HEK293 (cell line): ENCODE data around the gene SLC9A9.

Source experiments
- CTCF ChIA-PET: fragments of 350-600 bp; formaldehyde crosslinking; extraction: SDS; loops from one replicate; lab custom pipeline; 2021; ENCODE audit warnings: antibody characterized with exemption; lab: Yijun Ruan, JAX
- POLR2A ChIA-PET: fragments of 300-600 bp; formaldehyde crosslinking; extraction: SDS; loops from one replicate; lab custom pipeline; 2020; ENCODE audit warnings: antibody characterized with exemption, inconsistent platforms; lab: Yijun Ruan, JAX
- H3K27ac ChIP-seq: fragments of 200-500 bp; sonication (Bioruptor generic); 2 replicates; pipeline ENCODE4 v1.5.1; 2014; ENCODE audit warnings: low read depth, low read length, control low read depth, inconsistent platforms; ENCODE audit errors: extremely low read depth
- H3K36me3 ChIP-seq, 2 experiments: fragments of 200-500 bp in 1 of 2; sonication (Bioruptor generic) in 1 of 2; 1 replicate in 1 of 2; 2 replicates in 1 of 2; pipeline ENCODE4 v1.5.1; 2014 to 2017; ENCODE audit warnings: inconsistent platforms in 2 of 2, low read length in 2 of 2; ENCODE audit not compliant: control insufficient read depth in 2 of 2, insufficient read depth in 1 of 2
- H3K4me1 ChIP-seq: fragments of 200-500 bp; sonication (Bioruptor generic); 2 replicates; pipeline ENCODE4 v1.5.1; 2014; ENCODE audit warnings: mild to moderate bottlenecking, low read length, inconsistent platforms; ENCODE audit not compliant: control insufficient read depth, insufficient read depth
- H3K4me3 ChIP-seq: 2 replicates; pipeline ENCODE4 v1.5.1; 2011; ENCODE audit warnings: low read depth, mild to moderate bottlenecking, control low read depth, low read length, moderate library complexity
- H3K9me3 ChIP-seq: fragments of 200-500 bp; sonication (Bioruptor generic); 2 replicates; pipeline ENCODE4 v1.5.1; 2014; ENCODE audit warnings: low read depth, low read length, inconsistent platforms; ENCODE audit not compliant: control insufficient read depth, insufficient read depth
- AEBP2 ChIP-seq: fragments of 450-650 bp; formaldehyde crosslinking; IDR thresholded peaks from 2 replicates; pipeline ENCODE4 v1.5.1; 2016; ENCODE audit warnings: missing biosample characterization, missing genetic modification characterization, borderline replicate concordance
- ATF2 ChIP-seq: fragments of 450-650 bp; formaldehyde crosslinking; IDR thresholded peaks from 2 replicates; pipeline ENCODE4 v1.5.1; 2016; ENCODE audit warnings: missing biosample characterization, missing genetic modification characterization, low read depth
- KLF17 ChIP-seq: fragments of 450-650 bp; formaldehyde crosslinking; IDR thresholded peaks from 2 replicates; pipeline ENCODE4 v1.5.1; 2016; ENCODE audit warnings: missing biosample characterization, missing genetic modification characterization
- MYNN ChIP-seq: fragments of 450-650 bp; formaldehyde crosslinking; IDR thresholded peaks from 2 replicates; pipeline ENCODE4 v1.5.1; 2016; ENCODE audit warnings: missing biosample characterization, missing genetic modification characterization, borderline replicate concordance
- MZF1 ChIP-seq: fragments of 450-650 bp; formaldehyde crosslinking; IDR thresholded peaks from 2 replicates; pipeline ENCODE4 v1.5.1; 2017; ENCODE audit warnings: missing biosample characterization, missing genetic modification characterization, borderline replicate concordance
- PRDM6 ChIP-seq: fragments of 450-650 bp; formaldehyde crosslinking; IDR thresholded peaks from 2 replicates; pipeline ENCODE4 v1.5.1; 2017; ENCODE audit warnings: missing biosample characterization, missing genetic modification characterization
- SCRT1 ChIP-seq: fragments of 450-650 bp; formaldehyde crosslinking; IDR thresholded peaks from 2 replicates; pipeline ENCODE4 v1.5.1; 2016; ENCODE audit warnings: missing biosample characterization, missing genetic modification characterization, borderline replicate concordance
- SP2 ChIP-seq: fragments of 450-650 bp; formaldehyde crosslinking; IDR thresholded peaks from 2 replicates; pipeline ENCODE4 v1.5.1; 2016; ENCODE audit warnings: missing biosample characterization, missing genetic modification characterization
- SP7 ChIP-seq: fragments of 450-650 bp; formaldehyde crosslinking; IDR thresholded peaks from 2 replicates; pipeline ENCODE4 v1.5.1; 2016; ENCODE audit warnings: missing biosample characterization, missing genetic modification characterization
- YY1 ChIP-seq: fragments of 450-650 bp; formaldehyde crosslinking; IDR thresholded peaks from 2 replicates; pipeline ENCODE4 v1.5.1; 2018; ENCODE audit warnings: missing biosample characterization, missing genetic modification characterization
- ZBTB7A ChIP-seq: fragments of 450-650 bp; formaldehyde crosslinking; IDR thresholded peaks from 2 replicates; pipeline ENCODE4 v1.5.1; 2016; ENCODE audit warnings: low read depth, missing biosample characterization, missing genetic modification characterization
- ZNF114 ChIP-seq: fragments of 450-650 bp; formaldehyde crosslinking; IDR thresholded peaks from 2 replicates; pipeline ENCODE4 v1.5.0; 2017; ENCODE audit warnings: missing biosample characterization, missing genetic modification characterization
- ZNF221 ChIP-seq: fragments of 450-650 bp; formaldehyde crosslinking; IDR thresholded peaks from 2 replicates; pipeline ENCODE4 v1.5.1; 2017; ENCODE audit warnings: missing biosample characterization, missing genetic modification characterization, borderline replicate concordance
- ZNF23 ChIP-seq: fragments of 450-650 bp; formaldehyde crosslinking; IDR thresholded peaks from 2 replicates; pipeline ENCODE4 v1.5.1; 2016; ENCODE audit warnings: missing biosample characterization, missing genetic modification characterization, borderline replicate concordance
- ZNF366 ChIP-seq: fragments of 450-650 bp; formaldehyde crosslinking; conservative IDR thresholded peaks from 2 replicates; pipeline ENCODE4 v1.5.1; 2016; ENCODE audit warnings: missing biosample characterization, missing genetic modification characterization
- ZNF37A ChIP-seq: fragments of 450-650 bp; IDR thresholded peaks from 2 replicates; pipeline ENCODE4 v1.5.1; 2018; ENCODE audit warnings: missing biosample characterization, missing genetic modification characterization
- ZNF404 ChIP-seq: fragments of 450-650 bp; formaldehyde crosslinking; IDR thresholded peaks from 2 replicates; pipeline ENCODE4 v1.5.1; 2017; ENCODE audit warnings: missing biosample characterization, missing genetic modification characterization
- ZNF473 ChIP-seq: fragments of 450-650 bp; formaldehyde crosslinking; IDR thresholded peaks from 2 replicates; pipeline ENCODE4 v1.5.1; 2017; ENCODE audit warnings: missing biosample characterization, missing genetic modification characterization
- ZNF514 ChIP-seq: fragments of 450-650 bp; formaldehyde crosslinking; IDR thresholded peaks from 2 replicates; pipeline ENCODE4 v1.5.1; 2016; ENCODE audit warnings: missing biosample characterization, missing genetic modification characterization
- ZNF530 ChIP-seq: fragments of 450-650 bp; formaldehyde crosslinking; IDR thresholded peaks from 2 replicates; pipeline ENCODE4 v1.5.1; 2016; ENCODE audit warnings: low read depth, missing biosample characterization, missing genetic modification characterization
- ZNF555 ChIP-seq: fragments of 450-650 bp; formaldehyde crosslinking; conservative IDR thresholded peaks from 2 replicates; pipeline ENCODE4 v1.5.1; 2017; ENCODE audit warnings: missing biosample characterization, mild to moderate bottlenecking, missing genetic modification characterization, inconsistent platforms
- ZNF561 ChIP-seq: fragments of 450-650 bp; IDR thresholded peaks from 2 replicates; pipeline ENCODE4 v1.5.1; 2018; ENCODE audit warnings: missing biosample characterization, missing genetic modification characterization, borderline replicate concordance
- ZNF571 ChIP-seq: fragments of 450-650 bp; formaldehyde crosslinking; IDR thresholded peaks from 2 replicates; pipeline ENCODE4 v1.5.0; 2017; ENCODE audit warnings: missing biosample characterization, missing genetic modification characterization
- ZNF585B ChIP-seq: fragments of 450-650 bp; formaldehyde crosslinking; IDR thresholded peaks from 2 replicates; pipeline ENCODE4 v1.5.1; 2016; ENCODE audit warnings: missing biosample characterization, missing genetic modification characterization
- ZNF610 ChIP-seq: fragments of 450-650 bp; formaldehyde crosslinking; IDR thresholded peaks from 2 replicates; pipeline ENCODE4 v1.5.1; 2016; ENCODE audit warnings: missing biosample characterization, missing genetic modification characterization, borderline replicate concordance
- ZNF623 ChIP-seq: fragments of 450-650 bp; formaldehyde crosslinking; IDR thresholded peaks from 2 replicates; pipeline ENCODE4 v1.5.1; 2016; ENCODE audit warnings: missing biosample characterization, missing genetic modification characterization
- ZNF660 ChIP-seq: fragments of 450-650 bp; IDR thresholded peaks from 2 replicates; pipeline ENCODE4 v1.5.1; 2018; ENCODE audit warnings: missing biosample characterization, mild to moderate bottlenecking, missing genetic modification characterization
- ZNF701 ChIP-seq: fragments of 450-650 bp; formaldehyde crosslinking; IDR thresholded peaks from 2 replicates; pipeline ENCODE4 v1.5.1; 2016; ENCODE audit warnings: missing biosample characterization, missing genetic modification characterization
- ZNF704 ChIP-seq: fragments of 450-650 bp; formaldehyde crosslinking; IDR thresholded peaks from 2 replicates; pipeline ENCODE4 v1.5.1; 2016; ENCODE audit warnings: missing biosample characterization, missing genetic modification characterization
- ZNF791 ChIP-seq: fragments of 450-650 bp; formaldehyde crosslinking; IDR thresholded peaks from 2 replicates; pipeline ENCODE4 v1.5.1; 2016; ENCODE audit warnings: missing biosample characterization, missing genetic modification characterization

SLC9A9 gene

GRCh38 chr3:143266927-143267326 is 581.3 kb downstream of the SLC9A9 start:
- no peaks in the 10 kb centered on the region for H3K36me3 ChIP-seq
- POLR2A ChIA-PET: no interaction called here
- H3K9me3 ChIP-seq: no peaks in the 10 kb centered on the region
- no peak overlapping the region for H3K27ac ChIP-seq
- no peak overlapping the region for H3K4me3 ChIP-seq
- no peaks in the 10 kb centered on the region for H3K4me1 ChIP-seq
- TF ChIP-seq SP2 (tag by site-specific recombination) (no peak), YY1 (no peak), ZNF660 (tag by site-specific recombination) (no peak), ZNF623 (tag by site-specific recombination) (no peak), ZNF221 (no peak), ZNF704 (tag by site-specific recombination) (no peak), ZNF561 (tag by site-specific recombination) (no peak), PRDM6 (tag by site-specific recombination) (no peak), ZNF114 (tag by site-specific recombination) (no peak), ZNF791 (tag by site-specific recombination) (no peak), ZNF37A (tag by site-specific recombination) (no peak), ZNF366 (tag by site-specific recombination) (no peak), ZNF701 (tag by site-specific recombination) (no peak), ZNF555 (no peak), ZNF23 (tag by site-specific recombination) (no peak), ZNF473 (no peak)
- CTCF ChIA-PET: interaction anchor here (0.7 kb wide), 1 partner anchor 881 kb away, joined by 3 read pairs; no protein-coding TSS in a partner anchor

GRCh38 chr3:143266511-143266910 is 581.8 kb downstream of the SLC9A9 start:
- Histone ChIP-seq H3K9me3 (no peaks in the 10 kb centered on the region), H3K4me3 (no peak overlapping the region), H3K27ac (no peak overlapping the region), H3K4me1 (no peaks in the 10 kb centered on the region), H3K36me3 (no peaks in the 10 kb centered on the region)
- ChIA-PET POLR2A (no interaction called here), CTCF (interaction anchor here (0.7 kb wide), 1 partner anchor 881 kb away, joined by 3 read pairs; no protein-coding TSS in a partner anchor)
- no peak for TF ChIP-seq ZNF561 (tag by site-specific recombination)
- no peak for TF ChIP-seq ZNF404 (tag by site-specific recombination)
- TF ChIP-seq ATF2: no peak
- TF ChIP-seq ZNF530: no peak
- no peak for TF ChIP-seq ZNF585B
- no peak for TF ChIP-seq ZNF514 (tag by site-specific recombination)
- no peak for TF ChIP-seq SCRT1
- no peak for TF ChIP-seq ZNF610 (tag by site-specific recombination)
- TF ChIP-seq KLF17 (tag by site-specific recombination): no peak
- TF ChIP-seq ZNF571: no peak
- no peak for TF ChIP-seq SP7 (tag by site-specific recombination)
- no peak for TF ChIP-seq MZF1
- TF ChIP-seq ZBTB7A (tag by site-specific recombination): no peak
- no peak for TF ChIP-seq MYNN (tag by site-specific recombination)
- TF ChIP-seq AEBP2 (tag by site-specific recombination): no peak
- no peak for TF ChIP-seq ZNF660 (tag by site-specific recombination)
